ENCODE measurements around the gene MORN5. TPM values are rescaled to one million over a fixed set of nuclear protein-coding genes. Genes with fewer than 3 reads are reported as not detected.

The MORN5 gene
- total RNA-seq, 1 experiment from 2014 or later, result not detected

DNA sequence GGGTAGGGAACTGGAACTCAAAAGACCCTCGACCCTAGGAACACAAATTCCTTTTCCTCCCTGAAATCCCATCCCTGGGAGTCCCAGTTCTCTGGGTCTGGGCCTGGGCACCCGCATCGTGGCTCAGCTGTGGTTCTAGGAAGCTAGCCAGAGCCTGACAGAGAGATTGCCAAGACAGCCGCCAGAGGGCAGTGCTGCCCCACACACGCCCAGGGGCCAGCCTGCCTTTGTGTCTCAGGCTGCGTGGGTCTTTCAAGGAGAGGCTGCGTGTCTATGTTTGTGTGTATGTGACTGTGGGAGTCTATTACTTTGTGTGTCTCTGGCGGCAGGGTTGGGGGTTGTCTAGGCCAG lies 34.6 kb upstream of the MORN5 start:
- Histone ChIP-seq H3K27ac (ENCODE audit: low read length) (no peak overlapping the region), H3K4me3 (ENCODE audit: low read depth in 2 of 2, low read length in 2 of 2) (no peak overlapping the region), H3K4me1 (ENCODE audit: control insufficient read depth, insufficient read depth, low read length) (no peaks in the 10 kb centered on the region; the same call in 1 of the 2 replicates), H3K27me3 (ENCODE audit: control insufficient read depth, insufficient read depth, low read length) (no peaks in the 10 kb centered on the region), H3K9me3 (ENCODE audit: control insufficient read depth, insufficient read depth, low read depth, low read length) (no peaks in the 10 kb centered on the region), H3K36me3 (ENCODE audit: control insufficient read depth, insufficient read depth, low read length) (no peaks in the 10 kb centered on the region)
- POLR2A ChIA-PET, result no interaction called here
- TF ChIP-seq SIN3A (IDR thresholded peaks at IDR 0.05; ENCODE audit: borderline replicate concordance, insufficient read depth, low read depth, low read length) (no peak), CTCF (IDR thresholded peaks at IDR 0.05) (peak; percentile 90)
- CTCF ChIA-PET, result interaction anchor here (0.6 to 4.3 kb wide), 7 partner anchors 26 to 225 kb away, joined by 3 to 33 read pairs (median 3); no protein-coding TSS in a partner anchor
- ATAC-seq (peak; percentile 86), DNase-seq (ENCODE audit: low read depth, low spot score) (peak; percentile 38)
- intact Hi-C loops (cut with micrococcal nuclease; ENCODE audit: unreplicated experiment) (loop anchor here (1.0 to 10.0 kb wide), 3 partner anchors 225 to 690 kb away; no protein-coding TSS in a partner anchor), in situ Hi-C loops (cut with HindIII; ENCODE audit: low pct_unique_long_range_greater_than_20kb, low sequenced_read_pairs) (no loop called here)
- no TSS peak for BruUV-seq (replicated peaks)

GRCh38 chr9:122125509-122126330 lies 34.0 kb upstream of the MORN5 start:
- no peaks in the 10 kb centered on the region for H3K27me3 ChIP-seq (ENCODE audit: control insufficient read depth, insufficient read depth, low read length)
- H3K4me3 ChIP-seq (ENCODE audit: low read depth in 2 of 2, low read length in 2 of 2), result no peak overlapping the region; a peak in 1 of 4 replicates
- H3K4me1 ChIP-seq (ENCODE audit: control insufficient read depth, insufficient read depth, low read length), result no peaks in the 10 kb centered on the region; the same call in 1 of the 2 replicates
- ChIA-PET CTCF (interaction anchor here (0.5 to 4.3 kb wide), 7 partner anchors 27 to 225 kb away, joined by 3 to 33 read pairs (median 4); no protein-coding TSS in a partner anchor), POLR2A (no interaction called here)
- DNase-seq (ENCODE audit: low read depth, low spot score) (no peak), ATAC-seq (peak; percentile 29)
- H3K9me3 ChIP-seq (ENCODE audit: control insufficient read depth, insufficient read depth, low read depth, low read length), result no peaks in the 10 kb centered on the region
- intact Hi-C loops (cut with micrococcal nuclease; ENCODE audit: unreplicated experiment) (loop anchor here (1.0 to 10.0 kb wide), 3 partner anchors 225 to 689 kb away; no protein-coding TSS in a partner anchor), in situ Hi-C loops (cut with HindIII; ENCODE audit: low pct_unique_long_range_greater_than_20kb, low sequenced_read_pairs) (no loop called here)
- H3K27ac ChIP-seq (ENCODE audit: low read length), result no peak overlapping the region
- no TSS peak for BruUV-seq (replicated peaks)
- TF ChIP-seq TCF7L2 (IDR thresholded peaks at IDR 0.05; ENCODE audit: low read depth, low read length) (no peak), CTCF (IDR thresholded peaks at IDR 0.05) (peak; percentile 48), POLR2AphosphoS5 (IDR thresholded peaks at IDR 0.05; ENCODE audit: low read depth, low read length) (no peak), SIN3A (IDR thresholded peaks at IDR 0.05; ENCODE audit: borderline replicate concordance, insufficient read depth, low read depth, low read length) (no peak)
- H3K36me3 ChIP-seq (ENCODE audit: control insufficient read depth, insufficient read depth, low read length), result no peaks in the 10 kb centered on the region

DNA sequence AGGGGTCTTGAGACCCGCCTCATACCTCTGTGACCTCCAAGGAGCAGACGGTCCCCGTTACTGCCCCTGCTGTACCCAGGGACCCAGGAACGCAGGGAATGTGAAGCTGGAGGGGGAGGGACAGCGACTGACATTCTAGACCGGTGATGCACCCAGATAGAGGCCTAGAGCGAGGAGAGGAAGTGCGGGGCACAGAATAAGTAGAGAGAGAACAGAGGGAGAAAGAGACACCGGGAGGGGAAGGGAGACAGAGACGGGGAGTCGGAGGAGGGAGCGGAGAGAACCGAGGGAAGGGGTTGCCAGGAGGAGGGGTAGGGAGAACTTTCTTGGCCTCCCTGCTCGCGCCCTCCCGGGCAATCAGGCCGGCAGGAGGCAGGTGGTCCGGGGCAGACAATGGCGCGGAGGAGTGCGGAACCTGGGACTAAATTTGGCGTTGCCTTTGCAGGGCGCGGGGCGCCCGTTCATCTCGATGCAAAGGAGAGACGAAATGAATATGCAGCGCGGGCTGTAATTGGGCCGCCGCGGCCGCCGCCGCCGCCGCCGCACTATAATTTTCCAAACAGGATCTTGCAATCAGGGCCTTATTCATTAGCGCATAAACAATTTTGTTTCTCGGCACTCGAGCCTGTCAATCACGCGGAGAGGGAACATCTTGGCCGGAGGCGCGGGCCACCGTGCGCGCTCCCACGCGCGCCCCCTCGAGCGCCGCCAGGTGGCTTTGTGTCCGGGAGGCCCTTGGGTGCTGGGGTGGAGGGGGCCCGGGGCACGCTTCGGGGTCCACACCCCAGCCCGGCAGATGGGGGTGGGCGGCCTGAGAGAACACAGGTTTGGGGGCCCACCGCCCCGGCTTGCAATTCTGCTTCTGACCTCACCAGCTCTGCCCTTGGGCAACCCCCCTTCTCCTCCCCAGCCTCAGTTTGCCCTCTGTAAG lies 33.1 kb upstream of the MORN5 start:
- Histone ChIP-seq H3K27ac (ENCODE audit: low read length) (no peak overlapping the region), H3K27me3 (ENCODE audit: control insufficient read depth, insufficient read depth, low read length) (no peaks in the 10 kb centered on the region), H3K9me3 (ENCODE audit: control insufficient read depth, insufficient read depth, low read depth, low read length) (no peaks in the 10 kb centered on the region), H3K36me3 (ENCODE audit: control insufficient read depth, insufficient read depth, low read length) (no peaks in the 10 kb centered on the region), H3K4me3 (ENCODE audit: low read depth in 2 of 2, low read length in 2 of 2) (peak overlapping the region; percentile 15 to 29), H3K4me1 (ENCODE audit: control insufficient read depth, insufficient read depth, low read length) (no peaks in the 10 kb centered on the region; the same call in 1 of the 2 replicates)
- CTCF ChIA-PET, result interaction anchor here (0.5 to 4.3 kb wide), 5 partner anchors 28 to 224 kb away, joined by 3 to 33 read pairs (median 6); no protein-coding TSS in a partner anchor
- TF ChIP-seq TCF7L2 (IDR thresholded peaks at IDR 0.05; ENCODE audit: low read depth, low read length) (no peak), POLR2AphosphoS5 (IDR thresholded peaks at IDR 0.05; ENCODE audit: low read depth, low read length) (no peak), SIN3A (IDR thresholded peaks at IDR 0.05; ENCODE audit: borderline replicate concordance, insufficient read depth, low read depth, low read length) (no peak), CTCF (IDR thresholded peaks at IDR 0.05) (no peak), REST (IDR thresholded peaks at IDR 0.05; ENCODE audit: insufficient read depth in 1 of 2, low read depth in 2 of 2, low read length in 1 of 2) (no peak)
- in situ Hi-C loops (cut with HindIII; ENCODE audit: low pct_unique_long_range_greater_than_20kb, low sequenced_read_pairs) (no loop called here), intact Hi-C loops (cut with micrococcal nuclease; ENCODE audit: unreplicated experiment) (loop anchor here (5.0 to 10.0 kb wide), 2 partner anchors 326 to 688 kb away; no protein-coding TSS in a partner anchor)
- DNase-seq (ENCODE audit: low read depth, low spot score) (no peak), ATAC-seq (no peak)
- POLR2A ChIA-PET, result no interaction called here
- no TSS peak for BruUV-seq (replicated peaks)

Data from Panc1 (cell line).